NCI-H524 treated with DMSO at 0.1 percent for 48 hours (cell line): ENCODE measurements around the gene ALS2CL.

Experiments used
- DNase-seq: peaks from one replicate; lab custom pipeline; 2025; lab: John Stamatoyannopoulos, UW

The ALS2CL gene

GRCh38 chr3:46716461-46717441 lies 23.3 kb upstream of the ALS2CL start:
- DNase-seq: no peak

DNA sequence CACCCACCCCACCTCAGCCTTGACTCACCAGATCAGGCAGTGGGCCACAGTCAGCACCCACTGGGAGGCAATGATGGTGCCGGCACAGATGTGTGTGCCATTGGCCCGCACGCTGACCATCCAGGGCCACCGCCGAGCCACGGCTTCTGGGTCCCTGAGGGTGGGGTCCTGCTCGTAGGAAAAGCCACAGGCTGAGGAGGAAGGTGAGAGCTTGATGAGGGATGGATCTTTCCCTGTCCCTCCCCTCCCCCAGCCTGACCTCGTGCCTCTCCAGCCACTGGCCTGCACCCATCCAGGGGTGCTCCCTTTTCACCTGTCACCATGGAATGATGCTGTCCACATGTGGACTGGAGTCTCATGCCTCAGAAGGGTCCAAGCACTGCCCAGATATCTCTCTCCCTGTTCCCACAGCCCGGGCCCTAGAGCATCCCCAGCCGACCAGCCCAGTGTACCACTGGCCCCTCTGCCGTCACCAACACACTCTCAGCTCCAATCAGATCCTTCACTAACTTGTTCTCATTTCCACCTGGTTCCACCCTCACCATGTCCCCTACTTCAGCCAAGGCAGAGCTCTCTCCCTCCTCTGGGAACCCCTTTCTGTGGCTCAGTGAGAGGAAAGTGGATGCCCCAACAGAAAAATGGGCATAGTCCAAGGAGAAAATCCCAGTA lies 22.2 kb upstream of the ALS2CL start:
- DNase-seq: no peak

DNA sequence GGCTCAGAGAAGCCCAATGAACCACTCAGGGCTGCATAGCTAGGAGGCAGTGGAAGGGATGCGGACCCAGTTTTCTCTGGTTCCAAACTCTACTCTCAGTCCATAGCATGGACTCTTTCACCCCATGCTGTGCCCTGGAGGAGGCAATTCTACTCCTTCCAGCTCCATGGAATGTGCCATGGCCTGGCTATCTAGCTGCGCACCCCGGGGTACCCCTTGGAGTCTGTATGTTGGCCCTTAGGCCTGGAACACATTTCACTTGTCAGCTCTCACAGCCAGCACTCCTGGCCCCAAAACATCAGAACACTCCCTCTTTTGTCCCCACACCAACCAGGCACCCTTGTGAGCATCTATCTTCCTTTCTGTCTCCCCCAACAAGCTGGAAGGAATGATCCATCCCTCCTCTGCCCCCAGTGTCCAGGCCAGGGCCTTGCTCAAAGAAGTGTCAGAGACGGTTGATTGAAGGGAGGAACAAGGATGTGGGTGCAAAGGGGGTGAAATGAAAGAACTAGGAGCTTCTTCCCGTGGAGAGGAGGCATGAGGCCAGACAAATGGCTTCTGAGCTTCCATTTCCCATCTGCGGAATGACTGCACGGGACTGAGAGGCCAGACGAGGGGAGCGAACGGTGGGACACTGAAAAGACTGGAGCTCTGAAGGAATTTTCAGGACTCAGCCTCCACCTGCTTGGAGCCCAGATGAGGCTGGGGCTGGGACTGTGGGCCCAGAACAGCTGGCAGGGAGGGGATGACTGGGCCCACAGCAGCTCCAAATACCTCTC lies 21.4 kb upstream of the ALS2CL start:
- DNase-seq: no peak

DNA sequence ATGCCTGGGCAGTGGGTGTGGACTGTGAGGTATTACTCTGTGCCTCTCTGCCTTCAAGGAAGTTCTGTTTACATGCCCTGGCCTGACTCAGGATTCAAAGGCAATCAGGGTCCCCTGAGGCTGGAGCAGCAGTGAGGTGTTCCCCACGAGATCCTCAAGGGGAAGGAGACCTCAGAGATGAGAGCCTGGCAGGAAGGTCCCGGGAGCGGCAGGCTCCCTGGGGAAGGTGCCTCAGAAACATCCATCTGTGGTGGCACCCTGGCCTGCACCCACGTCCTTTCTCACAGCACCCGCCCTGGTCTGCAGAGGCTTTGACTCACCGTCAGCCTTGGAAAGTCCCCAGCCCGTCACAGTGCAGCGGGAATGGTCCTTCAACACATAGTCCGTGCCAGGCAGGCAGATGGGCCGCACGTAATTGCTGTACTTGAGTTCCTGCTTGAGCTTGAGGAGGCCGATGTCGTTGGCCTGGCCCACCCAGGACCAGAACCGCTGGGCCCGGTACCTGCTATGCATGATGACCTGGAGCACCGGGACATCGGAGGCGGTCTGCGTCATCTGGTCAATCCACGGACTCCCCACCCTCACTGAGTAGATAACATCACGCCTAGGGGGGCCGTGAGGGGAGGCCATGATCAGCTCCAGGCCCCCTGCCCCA lies 20.5 kb upstream of the ALS2CL start:
- no peak for DNase-seq

DNA sequence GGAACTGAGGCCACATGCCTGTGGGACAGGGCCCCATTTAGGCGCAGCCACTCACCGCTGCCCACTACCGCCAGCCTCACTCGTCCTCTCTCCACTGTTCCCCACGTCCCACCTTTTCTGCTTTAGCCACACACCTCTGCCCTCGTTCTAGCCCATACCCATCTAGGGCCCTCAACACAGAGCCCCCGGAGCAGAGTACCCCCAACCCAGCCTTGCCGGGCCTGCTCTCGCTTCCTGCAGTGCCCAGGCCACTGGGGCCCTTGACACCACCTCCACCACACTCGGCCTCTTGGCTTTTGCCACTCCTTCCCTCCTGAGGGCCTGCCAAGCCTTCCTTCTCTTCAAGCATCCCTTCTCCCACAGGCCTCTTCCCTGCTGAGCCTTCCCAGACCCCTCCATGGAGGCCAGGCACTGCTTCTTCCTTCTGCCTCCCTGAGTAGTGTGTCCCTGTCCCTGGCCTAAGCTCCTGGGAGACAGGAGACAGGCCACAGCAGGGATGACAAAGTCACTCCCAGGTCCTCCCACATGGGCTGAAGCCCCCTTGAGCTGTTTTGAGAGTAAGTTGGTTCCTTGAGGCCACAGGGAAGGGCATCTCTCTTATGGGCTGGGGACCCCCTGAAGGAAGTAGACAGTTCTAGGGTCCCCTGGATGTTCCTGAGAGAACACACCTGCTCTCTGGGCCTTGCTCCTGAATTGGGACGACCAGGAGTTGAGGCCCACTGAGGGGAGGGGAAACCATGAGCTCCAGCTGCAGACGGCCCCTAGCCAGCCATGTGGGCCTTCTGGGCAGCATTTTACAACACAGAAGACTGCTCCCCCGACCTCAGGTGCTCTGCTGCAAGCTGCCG lies 19.8 kb upstream of the ALS2CL start:
- DNase-seq: no peak

DNA sequence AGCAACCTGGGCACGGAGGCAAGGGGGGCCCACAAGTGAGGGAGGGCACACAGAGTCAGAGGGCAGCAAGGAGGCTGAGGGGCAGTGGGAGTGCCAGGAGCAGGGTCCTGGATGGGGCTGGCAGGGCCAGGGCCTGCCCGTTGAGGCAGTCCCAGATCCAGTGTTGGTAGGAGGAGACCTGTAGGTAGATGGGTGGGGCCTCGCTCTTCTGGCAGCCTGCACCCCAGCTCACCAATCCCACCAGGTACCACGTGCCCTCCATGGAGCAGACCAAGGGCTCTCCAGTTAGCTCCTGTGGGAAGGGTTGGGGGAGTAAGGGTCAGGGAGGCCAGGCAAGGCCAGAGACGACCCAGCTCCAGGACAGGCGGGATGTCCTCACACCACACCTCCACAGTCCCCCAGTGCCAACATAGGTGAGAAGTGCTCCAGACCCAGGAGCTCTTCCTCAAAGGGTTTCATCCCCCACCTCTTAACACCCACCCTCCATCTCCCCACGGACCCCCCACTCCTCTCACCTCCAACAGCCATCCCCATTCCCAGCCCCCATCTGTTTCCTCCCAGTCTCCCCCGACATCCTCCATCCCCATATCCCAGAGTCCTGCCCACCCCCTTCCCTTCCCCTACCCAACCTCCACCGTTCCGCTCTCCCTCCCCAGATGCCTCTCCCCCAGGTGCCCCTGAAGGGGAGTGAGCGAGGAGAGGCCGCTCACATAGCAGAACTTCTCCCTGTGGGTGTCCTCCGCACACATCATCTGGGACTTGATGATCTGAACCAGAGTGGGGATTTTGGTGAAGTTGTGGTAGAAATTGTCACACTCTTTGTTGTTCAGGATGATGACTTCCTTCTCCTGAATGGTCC lies 18.9 kb upstream of the ALS2CL start:
- no peak for DNase-seq

DNA sequence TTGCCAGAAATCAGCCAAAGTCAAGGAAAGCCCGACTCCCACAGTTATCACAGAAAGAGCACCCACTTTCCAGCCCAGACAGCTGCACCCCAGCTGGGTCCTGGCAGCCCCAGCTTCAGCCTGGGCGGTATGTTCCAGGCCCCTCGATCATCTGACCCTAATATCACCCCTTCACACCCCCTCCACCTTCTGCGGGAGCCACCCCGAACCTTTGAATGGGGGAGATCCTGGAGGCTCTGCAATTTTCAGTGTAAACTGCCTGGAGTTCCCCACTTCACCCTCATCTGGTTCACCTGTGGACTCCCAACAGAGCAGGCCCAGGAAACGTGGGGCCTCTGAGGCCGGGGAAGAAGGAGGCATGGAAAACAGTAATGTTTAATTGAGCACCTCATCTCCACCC lies 18.3 kb upstream of the ALS2CL start:
- DNase-seq: no peak

DNA sequence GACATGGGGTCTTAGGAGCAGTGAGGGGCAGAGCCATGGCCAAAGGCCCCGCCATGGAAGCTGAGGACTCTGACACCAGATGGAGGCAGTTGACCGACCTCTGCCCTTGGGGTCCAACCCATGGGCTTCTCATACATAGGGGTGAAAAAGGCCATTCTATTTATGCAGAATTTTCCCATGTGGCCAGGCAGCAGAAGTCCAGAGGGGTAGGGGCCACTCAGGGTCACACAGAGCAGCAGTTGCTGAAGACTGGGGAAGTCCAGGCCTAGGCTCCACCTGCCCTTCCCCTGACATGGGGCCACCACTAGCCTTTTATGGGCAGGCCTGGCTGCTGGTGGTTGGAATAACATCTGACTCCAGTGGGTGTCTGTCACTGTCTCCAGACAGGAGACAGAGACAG lies 17.8 kb upstream of the ALS2CL start:
- no peak for DNase-seq

DNA sequence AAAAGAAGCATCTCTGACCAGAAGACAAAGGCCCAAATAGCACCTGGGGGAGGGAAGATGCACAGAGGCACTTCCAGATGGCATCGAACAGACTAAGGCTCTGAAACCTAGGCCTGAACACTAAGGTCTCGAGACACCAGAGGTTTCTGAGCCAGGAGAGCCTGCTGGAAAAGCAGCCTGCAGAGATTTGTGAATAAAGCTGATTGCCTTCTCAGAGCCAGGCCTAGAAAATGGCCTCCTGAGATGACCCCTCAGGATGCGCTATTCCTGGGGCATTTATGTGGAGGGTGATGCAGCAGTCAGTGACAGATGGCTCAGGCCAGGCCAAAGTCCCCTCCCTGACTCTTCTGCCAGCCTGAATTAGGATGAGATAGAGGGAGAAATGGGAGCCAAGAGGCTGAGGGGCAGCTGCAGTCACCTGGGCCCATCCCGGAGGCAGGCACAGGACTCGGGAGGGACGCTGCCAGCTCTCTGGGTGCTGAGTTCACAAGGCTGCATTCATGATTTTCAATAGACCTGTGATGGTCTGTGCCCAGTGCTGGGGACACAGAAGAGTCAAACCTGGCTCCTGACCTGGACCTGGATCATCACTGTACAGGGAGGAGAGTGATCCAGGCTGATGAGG lies 17.3 kb upstream of the ALS2CL start:
- no peak for DNase-seq

- DNase-seq: no peak
Observed at GRCh38 chr3:46710229-46710628, 16.8 kb upstream of the ALS2CL start.

- no peak for DNase-seq
Observed at GRCh38 chr3:46709721-46710120, 16.2 kb upstream of the ALS2CL start.

DNA sequence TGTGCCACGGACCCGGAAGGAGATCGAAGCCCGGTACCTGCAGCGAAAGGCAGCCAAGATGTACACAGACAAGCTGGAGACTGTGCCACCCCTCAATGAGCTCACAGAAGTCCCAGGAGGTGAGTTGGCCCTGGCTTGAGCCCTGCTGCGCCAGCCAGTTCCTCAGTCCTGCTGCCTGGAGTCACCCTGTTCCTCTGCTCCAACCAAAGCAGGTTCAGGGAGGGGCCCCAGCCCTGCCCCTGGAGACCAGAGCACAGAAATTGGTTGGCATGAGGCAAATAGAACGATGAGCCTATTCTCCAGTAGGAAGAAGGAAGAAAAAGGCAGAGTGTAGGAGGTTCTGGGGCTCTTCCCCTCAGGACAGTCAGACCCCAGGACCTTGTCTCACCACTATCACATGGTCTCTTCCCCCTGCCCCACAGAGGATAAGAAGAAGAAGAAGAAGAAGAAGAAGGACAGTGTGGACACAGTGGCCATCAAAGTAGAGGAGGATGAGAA lies 15.7 kb upstream of the ALS2CL start:
- no peak for DNase-seq

DNA sequence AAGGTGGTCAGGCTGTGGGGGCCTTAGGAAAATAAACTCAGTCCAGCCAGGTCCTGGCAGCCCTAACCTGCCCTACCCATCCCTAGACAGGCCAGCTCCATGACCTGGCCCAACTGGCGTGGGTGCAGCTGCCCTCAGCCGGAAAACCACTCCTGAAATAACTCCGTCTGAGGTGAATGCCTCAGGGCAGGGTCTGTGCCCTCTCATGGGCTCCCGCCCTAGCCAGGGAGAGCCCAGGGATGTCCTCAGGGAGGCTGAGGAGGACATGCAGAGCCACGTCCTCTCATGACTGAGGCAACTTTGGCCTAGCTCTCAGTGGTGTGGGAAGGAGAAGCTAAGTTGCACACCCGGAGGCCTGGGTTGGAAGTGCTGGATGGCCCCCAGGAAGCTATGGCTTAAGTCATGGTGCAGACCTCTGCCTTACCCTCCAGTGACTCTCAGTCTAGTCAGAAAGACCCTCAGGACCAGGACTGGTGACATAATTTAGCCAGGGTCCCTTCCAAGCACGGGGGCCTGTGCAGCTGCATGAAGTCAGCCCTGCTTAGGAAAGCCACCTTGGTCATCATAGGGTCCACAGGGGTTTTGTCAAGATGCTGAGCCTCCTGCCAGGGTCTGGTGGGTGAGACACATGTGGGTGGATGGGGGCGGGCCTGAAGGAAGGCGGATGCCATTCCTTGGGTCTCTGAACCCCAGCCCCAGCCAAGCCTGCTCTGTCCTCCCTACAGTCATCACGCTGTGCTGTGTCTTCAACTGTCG lies 15.1 kb upstream of the ALS2CL start:
- no peak for DNase-seq

DNA sequence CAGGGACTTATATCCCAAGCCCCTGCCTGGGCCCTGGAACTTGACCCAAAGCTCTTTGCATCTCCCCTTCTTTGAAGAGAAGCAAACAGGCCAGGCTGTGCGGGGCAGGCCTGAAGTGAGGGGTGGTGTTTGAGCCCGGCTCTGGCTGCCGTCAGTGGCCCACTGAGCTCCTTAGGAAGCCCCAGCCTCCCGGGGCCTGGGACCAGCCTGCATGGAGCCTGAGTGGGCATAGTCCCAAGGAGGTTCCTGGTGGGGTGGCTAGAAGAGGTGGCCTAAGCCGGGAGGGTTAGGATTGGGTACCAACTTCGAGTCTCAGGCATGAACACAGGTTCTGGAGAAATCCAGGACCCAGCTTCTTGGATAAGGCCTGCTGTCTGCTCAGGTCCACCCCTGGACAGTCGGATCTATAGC lies 14.1 kb upstream of the ALS2CL start:
- DNase-seq: no peak

GRCh38 chr3:46706771-46707582 lies 13.5 kb upstream of the ALS2CL start:
- DNase-seq: no peak

- no peak for DNase-seq
Observed at GRCh38 chr3:46705751-46706552, 12.5 kb upstream of the ALS2CL start.

DNA sequence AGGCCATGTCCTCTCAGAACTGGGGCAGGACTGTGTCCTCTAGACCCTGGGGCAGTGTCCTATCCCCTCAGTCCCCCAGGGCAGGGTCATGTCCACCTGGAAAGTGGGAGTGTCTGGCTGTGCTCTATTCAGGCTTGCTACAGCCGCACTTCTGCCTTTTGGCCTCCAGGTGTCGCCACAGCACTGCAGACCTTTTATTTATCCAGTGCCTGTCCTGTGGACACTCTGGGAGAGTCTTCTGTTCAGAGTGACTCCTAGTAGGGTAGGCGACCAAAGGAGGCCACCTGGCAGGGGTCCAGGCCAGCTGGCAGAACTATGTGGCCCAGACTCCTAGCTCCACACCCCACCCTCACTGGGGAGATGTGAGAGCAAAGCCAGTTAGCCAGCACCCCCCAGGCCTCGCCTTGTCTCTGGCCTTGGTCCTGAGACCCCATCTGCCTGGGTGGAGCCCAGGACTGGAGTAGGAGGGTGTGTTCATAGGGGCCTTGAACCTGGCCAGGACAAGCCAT lies 11.6 kb upstream of the ALS2CL start:
- DNase-seq: peak; percentile 23
